ENCODE data around the gene MYRF. TPM values are rescaled to one million over a fixed set of nuclear protein-coding genes. Genes with fewer than 3 reads are reported as not detected.

MYRF gene
- total and polyA plus RNA-seq, 2 donors (not counting 1 experiment from before 2014, with no cell fraction given) = 0.27 to 0.34 TPM

DNA sequence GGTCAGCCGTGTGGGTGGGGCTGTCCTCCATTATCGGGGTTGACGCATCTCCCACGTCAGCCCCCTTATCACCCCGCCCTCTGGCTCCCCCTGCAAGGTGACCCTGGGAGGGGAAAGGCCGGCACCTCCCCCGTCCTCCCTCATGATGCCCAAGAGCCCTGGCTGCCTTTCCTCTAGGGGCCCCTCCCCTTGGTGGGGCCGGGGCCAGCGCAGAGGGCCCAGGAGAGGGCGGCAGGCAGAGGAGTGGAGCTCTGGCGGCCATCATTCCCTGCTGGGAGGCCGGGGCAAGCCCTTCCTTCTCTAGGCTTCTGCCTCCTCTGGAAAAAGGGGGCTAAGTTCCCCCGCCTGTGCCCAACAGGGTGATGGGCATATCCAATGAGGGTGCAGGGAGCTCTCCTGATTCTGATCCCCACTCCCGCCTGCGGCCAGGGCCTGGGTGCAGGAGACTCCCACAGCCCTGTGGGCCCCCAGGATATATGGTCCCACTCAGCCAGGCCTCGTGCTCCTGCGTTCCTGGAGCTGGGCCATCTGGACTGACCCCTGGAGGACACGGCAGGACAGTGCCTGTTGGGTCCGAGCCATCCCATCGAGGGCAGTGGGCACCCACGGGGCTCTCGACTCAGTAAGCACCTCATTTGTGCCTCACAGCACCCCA is 12.3 kb downstream of the MYRF start:
- H2AFZ ChIP-seq (ENCODE audit: insufficient read depth, low read depth, low read length, poor library complexity, severe bottlenecking) = no peak overlapping the region
- H4K20me1 ChIP-seq (ENCODE audit: control insufficient read depth, insufficient read depth, low read length, poor library complexity, severe bottlenecking) = no peaks in the 10 kb centered on the region
- Mint-ChIP-seq H3K27ac (no peak overlapping the region), H3K4me1 (no peaks in the 10 kb centered on the region), H3K27me3 (peaks cover 7% of the 10 kb centered on the region), H3K4me3 (no peak overlapping the region), H3K9me3 (ENCODE audit: insufficient read depth) (no peaks in the 10 kb centered on the region)
- no peaks in the 10 kb centered on the region for H3K79me2 ChIP-seq (ENCODE audit: control insufficient read depth, insufficient read depth, low read length)
- no peaks in the 10 kb centered on the region for H3K4me1 ChIP-seq (ENCODE audit: control insufficient read depth in 2 of 2, insufficient read depth in 2 of 2, low read length in 2 of 2)
- H3K27ac ChIP-seq (ENCODE audit: low read length in 2 of 2) = no peak overlapping the region
- no peak for ATAC-seq (ENCODE audit: low read depth)
- H3K27me3 ChIP-seq (replicated peaks in 1 of 4; ENCODE audit: control extremely low read depth in 1 of 4, control insufficient read depth in 3 of 4, insufficient read depth in 4 of 4, low read length in 3 of 4) = no peaks in the 10 kb centered on the region
- TF ChIP-seq EZH2 (IDR thresholded peaks at IDR 0.05; ENCODE audit: borderline replicate concordance, insufficient read depth, low read depth, low read length, poor library complexity, severe bottlenecking) = no peak
- no peaks in the 10 kb centered on the region for H3K36me3 ChIP-seq (replicated peaks in 1 of 2; ENCODE audit: control extremely low read depth in 1 of 2, control insufficient read depth in 1 of 2, extremely low read depth in 1 of 2, insufficient read depth in 2 of 2, low read length in 1 of 2)
- no peaks in the 10 kb centered on the region for H3K9me3 ChIP-seq (ENCODE audit: control extremely low read depth in 1 of 3, control insufficient read depth in 2 of 3, insufficient read depth in 1 of 3, low read length in 2 of 3)
- ChIA-PET CTCF (no interaction called here), POLR2A (no interaction called here)
- WGBS (ENCODE audit: insufficient coverage) = 87% methylated on average over 20 of the region's 22 CpGs
- intact Hi-C loops (cut with micrococcal nuclease) = no loop called here
- H3K9ac ChIP-seq (ENCODE audit: low read length) = no peak overlapping the region
- no peak overlapping the region for H3K4me3 ChIP-seq (ENCODE audit: control extremely low read depth in 1 of 5, extremely low read depth in 1 of 5, insufficient read depth in 1 of 5, low read depth in 2 of 5, low read length in 4 of 5)
- H3K4me2 ChIP-seq (replicated peaks; ENCODE audit: low read depth, low read length, poor library complexity, severe bottlenecking) = no peak overlapping the region
- no peak for DNase-seq

DNA sequence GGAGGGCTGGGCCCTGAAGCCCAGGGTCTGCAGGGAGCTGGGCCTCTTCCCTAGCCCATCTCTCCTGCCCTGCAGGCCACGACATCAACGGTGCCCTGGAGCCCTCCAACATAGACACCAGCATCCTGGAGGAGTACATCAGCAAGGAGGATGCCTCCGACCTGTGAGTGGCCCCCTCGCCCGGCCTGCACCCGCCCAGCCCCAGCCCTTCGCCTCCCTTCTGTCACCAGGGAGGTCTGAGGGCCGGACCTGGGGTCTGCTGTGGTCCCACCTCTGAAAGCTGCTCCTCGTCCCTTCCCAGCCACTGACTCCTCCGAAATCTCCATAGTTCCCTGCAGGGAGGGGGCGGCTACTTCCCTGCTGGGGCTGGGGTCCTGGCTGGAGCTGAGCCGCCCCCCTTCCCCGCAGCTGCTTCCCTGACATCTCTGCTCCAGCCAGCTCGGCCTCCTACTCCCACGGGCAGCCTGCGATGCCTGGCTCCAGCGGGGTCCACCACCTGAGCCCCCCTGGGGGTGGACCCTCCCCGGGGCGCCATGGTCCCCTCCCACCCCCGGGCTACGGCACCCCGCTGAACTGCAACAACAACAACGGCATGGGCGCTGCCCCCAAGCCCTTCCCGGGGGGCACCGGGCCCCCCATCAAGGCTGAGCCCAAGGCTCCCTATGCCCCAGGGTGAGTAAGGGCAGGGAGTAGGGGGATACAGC is 13.3 kb downstream of the MYRF start:
- DNase-seq (no peak), ATAC-seq (ENCODE audit: low read depth) (no peak)
- Mint-ChIP-seq H3K27me3 (peaks cover 7% of the 10 kb centered on the region), H3K4me3 (no peak overlapping the region), H3K27ac (no peak overlapping the region), H3K9me3 (ENCODE audit: insufficient read depth) (no peaks in the 10 kb centered on the region), H3K4me1 (no peaks in the 10 kb centered on the region)
- Histone ChIP-seq H3K36me3 (replicated peaks in 1 of 2; ENCODE audit: control extremely low read depth in 1 of 2, control insufficient read depth in 1 of 2, extremely low read depth in 1 of 2, insufficient read depth in 2 of 2, low read length in 1 of 2) (no peaks in the 10 kb centered on the region), H3K9ac (ENCODE audit: low read length) (no peak overlapping the region), H2AFZ (ENCODE audit: insufficient read depth, low read depth, low read length, poor library complexity, severe bottlenecking) (no peak overlapping the region), H3K9me3 (ENCODE audit: control extremely low read depth in 1 of 3, control insufficient read depth in 2 of 3, insufficient read depth in 1 of 3, low read length in 2 of 3) (no peaks in the 10 kb centered on the region), H4K20me1 (ENCODE audit: control insufficient read depth, insufficient read depth, low read length, poor library complexity, severe bottlenecking) (no peaks in the 10 kb centered on the region), H3K4me2 (replicated peaks; ENCODE audit: low read depth, low read length, poor library complexity, severe bottlenecking) (no peak overlapping the region), H3K4me3 (ENCODE audit: control extremely low read depth in 1 of 5, extremely low read depth in 1 of 5, insufficient read depth in 1 of 5, low read depth in 2 of 5, low read length in 4 of 5) (no peak overlapping the region), H3K27me3 (replicated peaks in 1 of 4; ENCODE audit: control extremely low read depth in 1 of 4, control insufficient read depth in 3 of 4, insufficient read depth in 4 of 4, low read length in 3 of 4) (no peaks in the 10 kb centered on the region), H3K4me1 (ENCODE audit: control insufficient read depth in 2 of 2, insufficient read depth in 2 of 2, low read length in 2 of 2) (no peaks in the 10 kb centered on the region), H3K79me2 (ENCODE audit: control insufficient read depth, insufficient read depth, low read length) (no peaks in the 10 kb centered on the region), H3K27ac (ENCODE audit: low read length in 2 of 2) (no peak overlapping the region)
- ChIA-PET POLR2A (interaction anchor here (0.6 kb wide), 1 partner anchor 10 kb away, joined by 6 read pairs; no protein-coding TSS in a partner anchor), CTCF (no interaction called here)
- WGBS (ENCODE audit: insufficient coverage) = 94% methylated on average over 26 of the region's 26 CpGs
- intact Hi-C loops (cut with micrococcal nuclease) = no loop called here
- TF ChIP-seq EZH2 (IDR thresholded peaks at IDR 0.05; ENCODE audit: borderline replicate concordance, insufficient read depth, low read depth, low read length, poor library complexity, severe bottlenecking) = no peak
- TF ChIP-seq, protein P1, sequence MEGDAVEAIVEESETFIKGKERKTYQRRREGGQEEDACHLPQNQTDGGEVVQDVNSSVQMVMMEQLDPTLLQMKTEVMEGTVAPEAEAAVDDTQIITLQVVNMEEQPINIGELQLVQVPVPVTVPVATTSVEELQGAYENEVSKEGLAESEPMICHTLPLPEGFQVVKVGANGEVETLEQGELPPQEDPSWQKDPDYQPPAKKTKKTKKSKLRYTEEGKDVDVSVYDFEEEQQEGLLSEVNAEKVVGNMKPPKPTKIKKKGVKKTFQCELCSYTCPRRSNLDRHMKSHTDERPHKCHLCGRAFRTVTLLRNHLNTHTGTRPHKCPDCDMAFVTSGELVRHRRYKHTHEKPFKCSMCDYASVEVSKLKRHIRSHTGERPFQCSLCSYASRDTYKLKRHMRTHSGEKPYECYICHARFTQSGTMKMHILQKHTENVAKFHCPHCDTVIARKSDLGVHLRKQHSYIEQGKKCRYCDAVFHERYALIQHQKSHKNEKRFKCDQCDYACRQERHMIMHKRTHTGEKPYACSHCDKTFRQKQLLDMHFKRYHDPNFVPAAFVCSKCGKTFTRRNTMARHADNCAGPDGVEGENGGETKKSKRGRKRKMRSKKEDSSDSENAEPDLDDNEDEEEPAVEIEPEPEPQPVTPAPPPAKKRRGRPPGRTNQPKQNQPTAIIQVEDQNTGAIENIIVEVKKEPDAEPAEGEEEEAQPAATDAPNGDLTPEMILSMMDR (IDR thresholded peaks at IDR 0.05) = no peak

Data from B cell (primary cell).